GM12878 (cell line): ENCODE data around the gene TMEM217. TPM values are rescaled to one million over a fixed set of nuclear protein-coding genes. Genes with fewer than 3 reads are reported as not detected.
A peak's percentile ranks its signal among the peaks of the same experiment; 100 is the strongest.
"Not testable (repeated sequence)": the region's sequence is repeated elsewhere in the genome, so short reads cannot be mapped to it uniquely, and the experiment has no call there.

Source experiments
- ATAC-seq: fragments of 200-7000 bp; cut with Tn5 transposase; 3 replicates; pipeline ENCODE4 v1.9.1; 2020; ENCODE audit warnings: mild to moderate bottlenecking, moderate library complexity
- BruUV-seq: library from RNA; stranded (reverse); fragments of 400-500 nt; replicated peaks from 2 replicates; lab custom pipeline; 2021; lab: Mats Ljungman, UMichigan
- CTCF ChIA-PET: fragments of 300-600 bp; sonication (Branson Sonifier 250); formaldehyde crosslinking; extraction: SDS; loops from one replicate; lab custom pipeline; 2021; ENCODE audit warnings: inconsistent platforms; lab: Yijun Ruan, JAX
- POLR2A ChIA-PET: fragments of 350-600 bp; formaldehyde crosslinking; extraction: SDS; loops from one replicate; lab custom pipeline; 2021; ENCODE audit warnings: inconsistent platforms; lab: Charles Lee
- RAD21 ChIA-PET: fragments of 300-600 bp; sonication (Branson Sonifier 250); formaldehyde crosslinking; loops from one replicate; lab custom pipeline; 2023; ENCODE audit warnings: antibody characterized with exemption; ENCODE audit not compliant: unreplicated experiment; lab: Charles Lee
- SMC1A ChIA-PET: fragments of 300-600 bp; sonication (Branson Sonifier 250); formaldehyde crosslinking; loops from one replicate; lab custom pipeline; 2023; ENCODE audit not compliant: unreplicated experiment, uncharacterized antibody; lab: Charles Lee
- DNase-seq: peaks from one replicate; pipeline ENCODE4 v3.0.0-alpha.2; 2011; ENCODE audit warnings: low read depth, low spot score
- FAIRE-seq: peaks from 3 replicates; lab custom pipeline; 2011; peaks lifted over from hg19 to GRCh38; lab: Jason Lieb, UNC
- H2AFZ ChIP-seq: 2 replicates; pipeline ENCODE4 v1.6.0; 2011; ENCODE audit warnings: low read depth, low read length, control low read depth; ENCODE audit not compliant: control insufficient read depth
- H3K27ac ChIP-seq: 2 replicates; pipeline ENCODE4 v1.5.1; 2011; ENCODE audit warnings: control low read depth; ENCODE audit not compliant: control insufficient read depth, insufficient read depth
- H3K27me3 ChIP-seq, 2 experiments: replicated peaks in 1 of 2; 2 replicates each; pipeline versions ENCODE4 v1.6.0 to v1.6.1; 2011; ENCODE audit warnings: low read length in 1 of 2; ENCODE audit not compliant: control insufficient read depth in 2 of 2, insufficient read depth in 2 of 2
- H3K36me3 ChIP-seq, 2 experiments: 2 replicates each; pipeline ENCODE4 v1.5.1; 2011; ENCODE audit warnings: low read length in 1 of 2; ENCODE audit not compliant: control insufficient read depth in 2 of 2, insufficient read depth in 2 of 2
- H3K4me1 ChIP-seq: 2 replicates; pipeline ENCODE4 v1.6.1; 2011; ENCODE audit warnings: mild to moderate bottlenecking, low read length, moderate library complexity, mixed read lengths; ENCODE audit not compliant: control insufficient read depth, insufficient read depth
- H3K4me2 ChIP-seq: 2 replicates; pipeline ENCODE4 v1.6.0; 2011; ENCODE audit warnings: control low read depth; ENCODE audit not compliant: control insufficient read depth, insufficient read depth
- H3K4me3 ChIP-seq: fragments of 200-600 bp; sonication (generic); 2 replicates; pipeline ENCODE4 v1.5.1; 2016
- H3K79me2 ChIP-seq: 2 replicates; pipeline ENCODE4 v1.6.0; 2011; ENCODE audit warnings: low read length; ENCODE audit not compliant: control insufficient read depth, insufficient read depth
- H3K9ac ChIP-seq: 2 replicates; pipeline ENCODE4 v1.8.0; 2011; ENCODE audit warnings: low read length, control low read depth, mixed read lengths; ENCODE audit not compliant: control insufficient read depth, insufficient read depth
- H3K9me3 ChIP-seq: replicated peaks from 3 replicates; pipeline ENCODE4 v1.5.1; 2011; ENCODE audit warnings: mild to moderate bottlenecking, low read length; ENCODE audit not compliant: control insufficient read depth, insufficient read depth
- H4K20me1 ChIP-seq: 2 replicates; pipeline ENCODE4 v1.6.0; 2011; ENCODE audit not compliant: control insufficient read depth, insufficient read depth
- EP300 ChIP-seq, 2 experiments: fragments of 150-350 bp in 1 of 2; IDR thresholded peaks; 2 replicates each; pipeline ENCODE4 v1.6.1; 2011 to 2012; ENCODE audit warnings: low read depth in 2 of 2, low read length in 2 of 2, borderline replicate concordance in 1 of 2, improper control_type of control experiment in 1 of 2, inconsistent platforms in 1 of 2; ENCODE audit not compliant: control insufficient read depth in 1 of 2
- EZH2 ChIP-seq: IDR thresholded peaks from 2 replicates; pipeline ENCODE4 v1.6.1; 2012; ENCODE audit warnings: low read depth, mild to moderate bottlenecking, control low read depth, inconsistent platforms, low read length, borderline replicate concordance; ENCODE audit not compliant: control insufficient read depth
- HCFC1 ChIP-seq: fragments of 150-350 bp; IDR thresholded peaks from 2 replicates; pipeline ENCODE4 v1.6.1; 2014; ENCODE audit warnings: low read length
- JUNB ChIP-seq: IDR thresholded peaks from 2 replicates; pipeline ENCODE4 v1.6.1; 2016; ENCODE audit warnings: antibody characterized with exemption, mild to moderate bottlenecking
- POLR2A ChIP-seq: IDR thresholded peaks from 2 replicates; pipeline ENCODE4 v1.6.1; 2011; ENCODE audit warnings: low read depth, mild to moderate bottlenecking, low read length
- RAD21 ChIP-seq: IDR thresholded peaks from 2 replicates; pipeline ENCODE4 v1.6.1; 2011; ENCODE audit warnings: mild to moderate bottlenecking, low read depth, low read length, moderate library complexity; ENCODE audit not compliant: insufficient read depth
- SPI1 ChIP-seq: IDR thresholded peaks from 2 replicates; pipeline ENCODE4 v1.6.1; 2011; ENCODE audit warnings: low read depth, mild to moderate bottlenecking, low read length, moderate library complexity, borderline replicate concordance; ENCODE audit not compliant: insufficient read depth
- WGBS: methylation state at CpG from one replicate; pipeline ENCODE4 v1.1.6; 2016; ENCODE audit warnings: low lambda C conversion rate; ENCODE audit not compliant: insufficient replicate concordance, insufficient coverage; ENCODE audit errors: missing lambda C conversion rate; 5-methylcytosine and 5-hydroxymethylcytosine counted together
- in situ Hi-C: fragments of 300-500 bp; cut with MboI; formaldehyde crosslinking; loops from 9 replicates; pipeline ENCODE4 v1.14.3; 2018; ENCODE audit warnings: mixed read lengths
- intact Hi-C: fragments of 100-400 bp; cut with micrococcal nuclease; formaldehyde crosslinking; loops from one replicate; pipeline ENCODE4 v1.14.2; 2022; ENCODE audit not compliant: unreplicated experiment
- polyA plus RNA-seq, 11 experiments: library from polyadenylated mRNA; depleted of rRNA in 4 of 11; unstranded in 6 of 11; stranded (reverse) in 5 of 11; fragments of >200 nt; fragmentation: Nextera tagmentation in 4 of 11; fragmentation: Illumina TruSeq in 1 of 11; extraction: Ambion mirVana in 4 of 11; extraction: Trizol in 1 of 11; gene quantifications; 1 replicate in 1 of 11; 2 replicates in 10 of 11; pipeline versions ENCODE4 v1.2.1 to v1.2.3, GENCODE V29; 2011 to 2016; ENCODE audit warnings: inconsistent platforms in 2 of 11, missing spikeins in 2 of 11, low read depth in 1 of 11
- total RNA-seq, 4 experiments: library from RNA; depleted of rRNA in 3 of 4; stranded (reverse); fragments of >200 nt in 3 of 4; fragmentation: Illumina TruSeq in 1 of 4; extraction: Trizol in 1 of 4; gene quantifications; 2 replicates each; pipeline versions ENCODE4 v1.2.1 to v1.2.3, GENCODE V29; 2013 to 2021

The TMEM217 gene
- total and polyA plus RNA-seq, 10 of the 15 experiments (the other 5 are each of a cell fraction or from before 2014, with no cell fraction given): 1.3 to 4.5 (median 2.3) TPM

DNA sequence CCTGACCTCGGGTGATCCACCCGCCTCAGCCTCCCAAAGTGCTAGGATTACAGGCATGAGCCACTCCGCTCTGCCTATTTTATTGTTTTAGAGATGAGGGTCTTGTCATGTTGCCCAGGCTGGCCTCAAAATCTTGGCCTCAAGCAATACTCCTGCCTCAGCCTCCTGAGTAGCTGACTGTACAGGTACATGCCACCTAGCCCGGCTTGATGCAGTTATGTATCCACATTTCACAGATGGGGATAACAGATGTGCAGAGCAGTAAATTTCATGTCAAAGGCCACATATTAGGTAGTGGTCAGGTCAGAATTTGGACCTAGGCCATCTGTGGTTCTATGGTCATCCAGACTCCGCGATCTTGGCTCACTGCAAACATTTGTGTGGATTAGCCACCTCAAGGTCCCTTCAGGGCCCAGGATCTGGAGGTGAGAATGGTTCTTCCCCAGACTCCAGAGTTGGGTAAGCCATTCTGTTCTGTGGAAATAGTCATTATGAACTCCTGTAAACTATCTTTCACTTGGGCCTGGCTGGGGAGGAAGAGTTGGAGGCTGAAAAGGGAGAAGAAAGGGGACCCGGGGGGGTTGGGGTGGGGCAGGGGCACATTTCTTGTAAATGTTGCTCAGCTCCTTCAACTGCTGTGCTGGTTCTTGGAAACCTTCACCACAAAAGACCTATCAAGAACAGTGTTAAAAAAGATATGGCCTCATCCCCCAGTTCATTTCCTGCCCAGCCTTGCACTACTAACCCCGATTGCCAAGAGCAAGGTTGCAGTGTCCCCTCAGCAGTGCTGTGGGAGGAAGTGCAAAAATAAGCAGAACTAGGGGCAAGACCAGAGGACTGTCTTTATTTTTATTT lies 75.0 kb downstream of the TMEM217 start:
- Histone ChIP-seq H3K4me1 (0 out of 2 replicates have a peak, but pooled peaks cover 3% of the 10 kb centered on the region), H3K36me3 (no peaks in the 10 kb centered on the region), H3K4me2 (no peak overlapping the region), H4K20me1 (no peaks in the 10 kb centered on the region), H3K9ac (no peak overlapping the region), H3K27me3 (no peaks in the 10 kb centered on the region), H3K79me2 (no peaks in the 10 kb centered on the region), H3K4me3 (no peak overlapping the region), H2AFZ (peak overlapping the region; percentile 56), H3K9me3 (no peaks in the 10 kb centered on the region), H3K27ac (0 out of 2 replicates have a peak overlapping the region, but pooled peaks have one; percentile 33)
- 0 out of 2 replicates have a peak, but pooled peaks have one; percentile 8 for TF ChIP-seq RAD21
- no peak for TF ChIP-seq HCFC1
- TF ChIP-seq JUNB: no peak
- TF ChIP-seq EZH2: no peak
- TF ChIP-seq SPI1: peak; percentile 62; the same call in 1 of the 2 replicates
- no peak for TF ChIP-seq EP300 (IDR thresholded peaks at IDR 0.05; ENCODE audit: borderline replicate concordance in 1 of 2, control insufficient read depth in 1 of 2, low read depth in 2 of 2, low read length in 2 of 2)
- no peak for TF ChIP-seq POLR2A
- WGBS: 73% methylated on average over 8 of the region's 8 CpGs
- FAIRE-seq (no peak), ATAC-seq (peak; percentile 80), DNase-seq (peak; percentile 32)
- intact Hi-C loops: no loop called here
- ChIA-PET POLR2A (interaction anchor here (0.5 kb wide), 1 partner anchor 62 kb away, joined by 6 read pairs; no protein-coding TSS in a partner anchor), CTCF (interaction anchor here (0.6 to 1.2 kb wide), 2 partner anchors 11 to 12 kb away, joined by 3 to 6 read pairs; no protein-coding TSS in a partner anchor), SMC1A (interaction anchor here (3.5 kb wide), 1 partner anchor 11 kb away, joined by 13 read pairs; no protein-coding TSS in a partner anchor), RAD21 (interaction anchor here (1.0 kb wide), 1 partner anchor 11 kb away, joined by 3 read pairs; no protein-coding TSS in a partner anchor)
- no TSS peak for BruUV-seq
- in situ Hi-C loops: no loop called here

DNA sequence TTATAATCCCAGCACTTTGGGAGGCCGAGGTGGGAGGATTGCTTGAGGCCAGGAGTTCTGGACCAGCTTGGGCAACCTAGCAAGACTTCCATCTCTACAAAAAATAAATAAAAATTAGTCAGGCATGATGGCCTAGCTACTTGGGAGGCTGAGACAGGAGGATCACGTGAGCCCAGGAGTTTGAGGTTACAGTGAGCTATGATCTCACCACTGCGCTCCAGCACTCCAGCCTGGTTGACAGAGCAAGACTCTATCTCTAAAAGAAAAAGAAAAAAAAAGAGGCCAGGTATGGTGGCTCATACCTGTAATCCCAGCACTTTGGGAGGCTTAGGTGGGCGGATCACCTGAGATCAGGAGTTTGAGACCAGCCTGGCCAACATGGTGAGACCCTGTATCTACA lies 77.3 kb downstream of the TMEM217 start:
- H4K20me1 ChIP-seq, H3K27me3 ChIP-seq, FAIRE-seq, H3K4me2 ChIP-seq, H3K9ac ChIP-seq, in situ Hi-C loops, H3K27ac ChIP-seq, H3K4me3 ChIP-seq, RAD21 ChIA-PET, H3K79me2 ChIP-seq, DNase-seq, ATAC-seq, intact Hi-C loops, BruUV-seq, H3K9me3 ChIP-seq, H3K36me3 ChIP-seq, H2AFZ ChIP-seq: not testable (repeated sequence)
- ChIA-PET CTCF (interaction anchor here (0.6 to 1.9 kb wide), 6 partner anchors 8 to 329 kb away, joined by 3 to 5 read pairs (median 4); no protein-coding TSS in a partner anchor), SMC1A (interaction anchor here (1.4 to 3.5 kb wide), 2 partner anchors 9 to 13 kb away, joined by 3 to 13 read pairs; no protein-coding TSS in a partner anchor), POLR2A (interaction anchor here (1.4 kb wide), 1 partner anchor 13 kb away, joined by 6 read pairs; no protein-coding TSS in a partner anchor)
- H3K4me1 ChIP-seq: peaks cover 10% of the 10 kb centered on the region
- WGBS: 62% methylated on average over 4 of the region's 4 CpGs
